AG20443 (cell line): ENCODE results near the gene LBH.

Source experiments
- DNase-seq: peaks from one replicate; pipeline ENCODE4 v3.0.0; 2012; ENCODE audit warnings: low spot score, mixed read lengths

The LBH gene

GRCh38 chr2:30303095-30303494, 71.8 kb downstream of the LBH start:
- no peak for DNase-seq

- peak; percentile 18 for DNase-seq
These were observed 73.9 kb downstream of the LBH start for GRCh38 chr2:30305235-30305634.

GRCh38 chr2:30306522-30306921, 75.2 kb downstream of the LBH start:
- no peak for DNase-seq

- no peak for DNase-seq
These were observed 76.9 kb downstream of the LBH start for GRCh38 chr2:30308280-30308679.
